Measurements from ENCODE around the gene F12.
A peak's percentile ranks its signal among the peaks of the same experiment; 100 is the strongest.

Gene F12

GRCh38 chr5:177446200-177447065, 37.1 kb upstream of the F12 start, which contains the start of gene PRR7:
PRR7 (plus strand) TSS chr5:177446814; CDS start chr5:177455068, 8,254 bp downstream.
- peak; percentile 76 for DNase-seq (ENCODE audit: low spot score)

DNA sequence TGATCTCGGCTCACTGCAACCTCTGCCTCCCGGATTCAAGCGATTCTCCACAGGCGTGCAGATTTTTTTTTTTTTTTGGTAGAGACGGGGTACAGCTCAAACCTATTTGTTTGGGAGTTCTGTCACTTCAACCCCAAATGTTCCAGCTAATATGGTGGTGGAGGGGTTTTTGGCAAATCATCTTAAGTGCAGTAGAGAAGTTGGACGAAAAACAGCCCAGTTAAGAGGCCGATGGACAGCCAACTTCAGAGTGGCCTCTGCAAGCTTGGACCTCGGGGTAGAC, 36.5 kb upstream of the F12 start:
- no peak for DNase-seq (ENCODE audit: low spot score)

- no peak for DNase-seq (ENCODE audit: low spot score)
Observed at GRCh38 chr5:177445052-177445916, 35.9 kb upstream of the F12 start.

- DNase-seq (ENCODE audit: low spot score): no peak
Observed at GRCh38 chr5:177444106-177445051, 35.0 kb upstream of the F12 start.

DNA sequence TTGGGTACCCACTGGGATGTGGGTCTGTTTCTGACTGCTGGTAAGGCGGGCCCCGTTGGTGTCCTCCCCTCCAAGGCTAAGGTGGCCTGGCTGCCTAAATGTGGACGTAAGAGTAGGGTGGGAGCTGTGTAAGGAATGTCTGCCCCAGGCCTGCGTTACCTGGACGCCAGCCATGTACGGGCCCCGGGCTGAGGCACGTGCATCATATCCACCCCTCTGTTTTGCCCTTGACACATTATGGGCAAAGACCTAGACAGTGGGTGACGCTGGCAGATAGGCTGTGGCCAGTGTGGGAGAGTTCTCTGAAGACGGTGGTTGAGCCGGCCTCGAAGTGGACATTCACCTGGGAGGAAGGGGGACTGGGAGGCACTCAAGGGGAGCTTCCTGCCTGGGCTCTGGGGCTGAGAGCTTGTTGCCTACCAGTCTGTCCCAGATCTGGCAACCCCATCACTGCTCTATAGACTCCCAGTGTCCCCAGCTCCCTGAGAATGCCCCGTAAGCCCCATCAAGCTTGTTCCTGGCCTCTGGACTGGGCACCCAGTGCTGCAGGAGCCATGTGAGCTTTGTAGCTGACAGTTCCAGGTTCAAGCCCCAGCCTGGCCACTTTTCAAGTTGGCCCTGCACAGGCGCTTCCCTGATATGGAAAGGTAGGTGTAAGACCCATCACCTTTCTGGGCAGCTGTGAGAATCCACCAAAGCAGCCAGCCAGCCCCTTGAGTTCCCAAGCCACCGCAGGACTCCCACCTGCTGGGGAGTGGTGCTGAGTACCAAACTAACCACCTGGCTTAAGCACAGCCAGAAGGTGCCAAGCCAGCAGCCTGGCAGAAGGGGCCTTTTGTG, 34.0 kb upstream of the F12 start:
- no peak for DNase-seq (ENCODE audit: low spot score)

DNA sequence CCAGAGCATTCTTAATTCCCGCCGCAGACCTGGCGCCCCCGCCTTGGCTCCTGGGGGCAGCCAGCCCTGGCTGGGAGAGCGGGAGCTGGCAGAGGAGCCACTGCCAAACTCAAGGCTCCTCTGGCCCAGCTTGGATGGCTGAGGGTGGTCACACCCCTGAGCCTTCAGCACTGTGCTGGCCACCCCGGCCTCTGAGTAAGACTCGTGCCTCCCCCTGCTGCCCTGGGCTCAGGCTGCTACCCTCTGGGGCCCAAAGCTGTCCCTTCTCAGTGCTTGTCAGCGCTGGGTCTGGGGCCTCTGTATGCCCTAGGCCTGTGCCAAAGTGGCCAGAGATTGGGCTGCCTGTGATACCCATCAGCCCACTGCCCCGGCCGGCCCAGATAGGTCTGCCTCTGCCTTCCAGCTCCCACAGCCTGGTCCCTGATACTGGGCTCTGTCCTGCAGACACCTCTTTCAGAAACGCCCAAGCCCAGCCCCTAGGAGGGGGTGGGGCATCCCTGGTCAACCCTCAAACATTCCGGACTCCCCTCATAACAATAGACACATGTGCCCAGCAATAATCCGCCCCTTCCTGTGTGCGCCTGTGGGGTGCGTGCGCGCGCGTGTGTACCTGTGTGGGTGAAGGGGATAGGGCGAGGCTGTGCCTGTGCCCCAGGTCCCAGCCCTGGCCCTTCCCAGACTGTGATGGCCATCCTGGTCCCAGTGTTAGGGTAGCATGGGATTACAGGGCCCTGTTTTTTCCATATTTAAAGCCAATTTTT, 32.9 kb upstream of the F12 start:
- peak; percentile 90 for DNase-seq (ENCODE audit: low spot score)

- DNase-seq (ENCODE audit: low spot score): no peak
Observed at GRCh38 chr5:177440990-177441780, 31.8 kb upstream of the F12 start.

DNA sequence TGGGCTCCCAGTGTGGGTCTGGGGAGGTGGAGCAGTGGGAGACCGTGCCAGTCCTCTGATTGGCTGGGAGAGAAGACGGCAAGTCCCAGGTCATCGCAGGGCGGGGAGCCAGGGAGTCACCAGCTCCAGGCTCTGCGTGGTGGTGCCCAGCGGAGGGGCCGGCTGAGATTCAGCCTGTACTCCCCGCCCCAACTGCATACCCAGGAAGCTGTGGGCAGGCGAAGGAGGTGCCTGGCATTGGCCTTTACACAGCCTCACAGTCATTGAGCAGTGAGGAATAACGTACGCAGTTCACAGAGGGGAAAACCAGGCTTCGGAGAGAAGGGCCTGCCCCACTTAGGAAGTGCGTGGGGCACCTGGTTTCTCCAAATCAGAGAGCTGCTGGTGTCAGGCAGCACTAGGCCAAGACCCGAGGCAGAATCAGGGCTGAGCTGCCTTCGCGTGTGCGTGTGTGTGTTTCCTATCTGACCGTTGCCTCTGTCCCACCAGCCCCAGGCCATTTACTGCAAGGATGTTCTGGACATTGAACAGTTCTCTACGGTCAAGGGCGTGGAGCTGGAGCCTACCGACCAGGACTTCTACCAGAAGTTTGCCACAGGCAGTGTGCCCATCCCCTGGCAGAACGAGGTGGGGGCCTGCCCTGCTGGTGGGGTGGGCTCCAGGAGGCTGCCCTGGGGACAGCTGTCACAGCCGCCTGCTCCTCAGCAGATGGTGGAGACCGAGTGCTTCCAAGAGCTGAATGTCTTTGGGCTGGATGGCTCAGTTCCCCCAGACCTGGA, 31.0 kb upstream of the F12 start:
- peak; percentile 16 for DNase-seq (ENCODE audit: low spot score)

DNA sequence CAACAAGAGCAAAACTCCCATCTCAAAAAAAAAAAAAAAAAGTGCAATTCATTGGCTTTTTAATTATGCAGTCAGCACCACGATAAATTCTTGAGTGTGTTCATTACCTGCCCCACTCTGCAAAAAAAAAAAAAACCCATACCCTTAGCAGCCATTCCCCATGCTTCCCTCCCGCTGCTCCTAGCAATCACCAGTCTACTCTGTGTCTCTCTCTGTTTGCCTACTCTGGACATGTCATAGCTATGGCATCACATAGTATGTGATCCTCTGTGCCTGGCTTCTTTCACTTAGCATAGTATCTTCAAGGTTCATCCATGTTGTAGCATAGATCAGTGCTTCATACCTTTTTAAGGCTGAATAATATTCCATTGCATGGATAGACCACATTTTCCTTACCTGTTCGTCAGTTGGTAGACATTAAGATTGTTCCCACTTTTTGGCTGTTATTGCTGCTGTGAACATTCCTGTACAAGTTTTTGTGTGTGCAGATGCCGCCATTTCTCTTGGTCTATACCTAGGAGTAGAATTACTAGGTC, 30.2 kb upstream of the F12 start:
- no peak for DNase-seq (ENCODE audit: low spot score)

DNA sequence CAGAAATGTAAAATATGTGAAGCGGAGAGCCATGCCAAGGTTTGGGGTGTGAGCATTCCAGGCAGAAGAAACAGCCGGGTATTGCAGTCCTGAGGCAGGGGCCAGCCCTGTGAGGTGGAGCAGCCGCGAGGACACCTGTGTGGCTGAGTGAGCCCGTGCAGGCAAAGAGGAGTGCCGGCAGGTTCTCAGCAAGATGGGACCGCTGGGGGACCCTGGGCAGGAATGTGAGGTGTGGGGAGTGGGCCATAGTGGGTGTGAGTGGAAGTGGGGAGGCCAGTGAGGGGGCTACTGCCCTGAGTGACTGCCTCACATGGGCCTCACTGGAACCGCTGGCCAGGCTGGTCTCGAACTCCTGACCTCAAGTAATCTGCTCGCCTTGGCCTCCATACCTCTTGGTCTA, 29.1 kb upstream of the F12 start:
- DNase-seq (ENCODE audit: low spot score): no peak

DNA sequence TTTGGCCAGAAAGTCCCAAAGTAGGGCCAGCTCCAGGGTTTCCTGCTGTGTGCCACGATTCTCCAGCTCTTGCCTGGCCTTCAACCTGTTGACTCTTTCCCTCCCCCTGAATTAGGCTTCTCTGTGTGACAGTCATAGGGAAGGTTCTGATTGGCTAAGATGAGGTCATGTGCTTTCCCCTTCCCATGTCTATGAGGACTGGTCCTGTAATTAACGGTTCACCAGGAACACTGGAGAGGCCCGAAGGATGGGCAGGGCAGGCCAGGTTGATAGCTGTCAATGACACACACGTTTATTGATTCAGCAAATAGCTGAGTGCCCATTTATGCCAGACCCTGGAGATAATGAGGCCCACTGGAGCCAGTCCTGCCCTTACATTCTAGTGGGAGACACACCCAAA, 28.3 kb upstream of the F12 start:
- peak; percentile 84 for DNase-seq (ENCODE audit: low spot score)

GRCh38 chr5:177435847-177436536, 26.6 kb upstream of the F12 start:
- no peak for DNase-seq (ENCODE audit: low spot score)

DNA sequence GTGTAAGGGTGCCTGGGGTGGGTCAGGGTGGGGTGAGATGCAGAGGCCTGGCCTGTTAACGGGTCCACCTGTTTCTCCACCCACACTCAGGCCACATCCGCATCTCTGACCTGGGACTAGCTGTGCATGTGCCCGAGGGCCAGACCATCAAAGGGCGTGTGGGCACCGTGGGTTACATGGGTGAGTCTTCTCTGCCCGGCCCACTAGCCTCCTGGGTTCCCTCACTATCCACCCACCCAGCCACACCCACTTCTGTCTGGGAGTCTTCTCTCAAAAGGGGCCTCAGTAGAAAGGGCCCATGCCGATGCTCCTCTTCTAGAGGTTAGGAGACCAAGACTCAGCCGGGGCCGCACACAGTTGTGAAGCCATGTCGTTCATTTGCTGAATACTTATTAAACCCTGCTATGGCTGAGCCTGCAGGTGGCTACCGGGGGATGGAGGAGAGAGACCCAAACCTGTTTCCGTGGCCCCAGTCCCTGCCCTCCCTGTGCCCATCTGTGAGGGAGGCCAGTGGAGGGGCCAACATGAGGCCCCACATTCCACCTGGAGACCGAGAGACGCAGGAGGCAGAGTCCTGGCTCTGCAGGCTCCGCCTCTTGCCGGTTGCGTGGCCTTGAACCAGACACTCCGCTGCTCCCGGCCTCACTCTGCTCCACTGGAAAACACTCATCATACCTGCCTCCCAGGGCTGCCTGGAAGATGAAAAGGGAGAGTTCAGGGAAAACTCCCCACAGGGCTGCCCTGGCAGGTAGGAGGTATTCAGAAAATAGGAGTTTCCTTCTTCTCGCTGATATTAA, 25.8 kb upstream of the F12 start:
- peak; percentile 89 for DNase-seq (ENCODE audit: low spot score)

- DNase-seq (ENCODE audit: low spot score): no peak
Observed at GRCh38 chr5:177434437-177434836, 25.1 kb upstream of the F12 start.

- DNase-seq (ENCODE audit: low spot score): no peak
Observed at GRCh38 chr5:177433658-177434217, 24.4 kb upstream of the F12 start.

- DNase-seq (ENCODE audit: low spot score): no peak
Observed at GRCh38 chr5:177432839-177433657, 23.7 kb upstream of the F12 start.

Data from SW480 (cell line).